Gastroesophageal sphincter (tissue), 4 donors: ENCODE results near the gene PFKFB2. TPM values are rescaled to one million over a fixed set of nuclear protein-coding genes. Genes with fewer than 3 reads are reported as not detected.

Source experiments
- ATAC-seq: fragments of 150-250 bp; one replicate; pipeline ENCODE4 v1.9.1; 2016; ENCODE audit warnings: mild to moderate bottlenecking, moderate library complexity
- H3K27ac ChIP-seq, 4 donors: fragments of 200-600 bp; sonication (generic) in 3 of 4; 1 replicate in 3 of 4; 2 replicates in 1 of 4; pipeline ENCODE4 v1.5.1; 2016 to 2019
- H3K27me3 ChIP-seq: fragments of 200-600 bp; sonication (generic); one replicate; pipeline ENCODE4 v1.5.1; 2019
- H3K36me3 ChIP-seq, 2 donors: fragments of 200-600 bp; sonication (generic); one replicate each; pipeline ENCODE4 v1.5.1; 2019; ENCODE audit warnings: control low read depth in 1 of 2
- H3K4me1 ChIP-seq, 3 donors: fragments of 200-600 bp; sonication (generic); 1 replicate in 2 of 3; 2 replicates in 1 of 3; pipeline ENCODE4 v1.5.1; 2016 to 2019; ENCODE audit warnings: control low read depth in 2 of 3
- H3K4me3 ChIP-seq, 2 donors: fragments of 200-600 bp; sonication (generic); one replicate each; pipeline ENCODE4 v1.5.1; 2019; ENCODE audit warnings: mild to moderate bottlenecking in 1 of 2, moderate library complexity in 1 of 2
- H3K9me3 ChIP-seq, 3 donors: fragments of 200-600 bp; sonication (generic); one replicate each; pipeline ENCODE4 v1.5.1; 2017 to 2019; ENCODE audit warnings: control low read depth in 2 of 3
- CTCF ChIP-seq, 4 experiments: fragments of 200-600 bp in 2 of 4; fragments of 450-650 bp in 2 of 4; sonication (generic) in 1 of 4; IDR thresholded peaks; one replicate each; pipeline ENCODE4 v1.5.1; 2017 to 2019; ENCODE audit warnings: antibody characterized with exemption in 4 of 4, mild to moderate bottlenecking in 2 of 4, moderate library complexity in 2 of 4
- EP300 ChIP-seq: sonication (generic); formaldehyde crosslinking; IDR thresholded peaks from one replicate; pipeline ENCODE4 v1.6.1; 2017; ENCODE audit warnings: antibody characterized with exemption, mild to moderate bottlenecking
- POLR2A ChIP-seq, 2 donors: fragments of 450-650 bp; IDR thresholded peaks; one replicate each; pipeline ENCODE4 v1.6.1; 2017; ENCODE audit warnings: antibody characterized with exemption in 2 of 2, mild to moderate bottlenecking in 2 of 2, moderate library complexity in 1 of 2
- POLR2AphosphoS5 ChIP-seq: sonication (generic); formaldehyde crosslinking; IDR thresholded peaks from one replicate; pipeline ENCODE4 v1.6.1; 2017; ENCODE audit warnings: antibody characterized with exemption
- WGBS, 2 donors: methylation state at CpG; one replicate each; pipeline ENCODE4 v1.1.5; 2018; ENCODE audit warnings: low coverage in 1 of 2; 5-methylcytosine and 5-hydroxymethylcytosine counted together
- total RNA-seq, 4 donors: library from RNA; depleted of rRNA; stranded (reverse); fragments of >200 nt; gene quantifications; one replicate each; pipeline ENCODE4 v1.1.0, GENCODE V29; 2016

Gene PFKFB2
- total RNA-seq, 4 donors from 2014 or later, result 3.4 to 6.7 (median 5.3) TPM

- WGBS, 2 donors, result 86% methylated on average over 1 of the region's 1 CpG; no CpG with 5 or more reads in 1 of the 2 donors
- no peaks in the 10 kb centered on the region for H3K9me3 ChIP-seq
- no peak overlapping the region for H3K4me3 ChIP-seq
- no peak for ATAC-seq
- peaks cover 0 to 69% of the 10 kb centered on the region in 2 donors for H3K36me3 ChIP-seq
- TF ChIP-seq EP300 (no peak), POLR2AphosphoS5 (no peak), POLR2A (IDR thresholded peaks at IDR 0.05) (no peak), CTCF (IDR thresholded peaks at IDR 0.05) (no peak)
- H3K27ac ChIP-seq, result no peak overlapping the region
- no peaks in the 10 kb centered on the region for H3K4me1 ChIP-seq
- H3K27me3 ChIP-seq, result no peaks in the 10 kb centered on the region
These were observed 9.0 kb downstream of the PFKFB2 start for GRCh38 chr1:207062058-207062457.

- WGBS, 2 donors, result 89% methylated on average over 4 of the region's 5 CpGs; no CpG with 5 or more reads in 1 of the 2 donors
- ATAC-seq, result no peak
- Histone ChIP-seq H3K36me3 (peaks cover 0 to 79% of the 10 kb centered on the region in 2 donors), H3K9me3 (no peaks in the 10 kb centered on the region), H3K27ac (no peak overlapping the region), H3K4me3 (no peak overlapping the region), H3K4me1 (no peaks in the 10 kb centered on the region), H3K27me3 (no peaks in the 10 kb centered on the region)
- TF ChIP-seq POLR2AphosphoS5, result no peak
- no peak for TF ChIP-seq POLR2A (IDR thresholded peaks at IDR 0.05)
- no peak for TF ChIP-seq EP300
- TF ChIP-seq CTCF (IDR thresholded peaks at IDR 0.05), result no peak
These were observed 9.9 kb downstream of the PFKFB2 start for GRCh38 chr1:207063014-207063413.

GRCh38 chr1:207064561-207064960 is 11.5 kb downstream of the PFKFB2 start:
- Histone ChIP-seq H3K4me1 (no peaks in the 10 kb centered on the region), H3K27me3 (no peaks in the 10 kb centered on the region), H3K9me3 (no peaks in the 10 kb centered on the region), H3K27ac (no peak overlapping the region), H3K36me3 (peaks cover 0 to 94% of the 10 kb centered on the region in 2 donors), H3K4me3 (no peak overlapping the region)
- 80% methylated on average over 6 of the region's 8 CpGs; no CpG with 5 or more reads in 1 of the 2 donors for WGBS, 2 donors
- TF ChIP-seq EP300, result no peak
- no peak for TF ChIP-seq POLR2A (IDR thresholded peaks at IDR 0.05)
- TF ChIP-seq CTCF (IDR thresholded peaks at IDR 0.05), result no peak
- no peak for TF ChIP-seq POLR2AphosphoS5
- ATAC-seq, result no peak

- Histone ChIP-seq H3K27me3 (no peaks in the 10 kb centered on the region), H3K27ac (no peak overlapping the region), H3K4me1 (no peaks in the 10 kb centered on the region), H3K9me3 (no peaks in the 10 kb centered on the region), H3K36me3 (peaks cover 0 to 98% of the 10 kb centered on the region in 2 donors), H3K4me3 (no peak overlapping the region)
- ATAC-seq, result no peak
- 48 to 51% methylated on average over 3 of the region's 3 CpGs for WGBS, 2 donors
- no peak for TF ChIP-seq EP300
- TF ChIP-seq POLR2AphosphoS5, result no peak
- no peak for TF ChIP-seq CTCF (IDR thresholded peaks at IDR 0.05)
- no peak for TF ChIP-seq POLR2A (IDR thresholded peaks at IDR 0.05)
These were observed 14.1 kb downstream of the PFKFB2 start for GRCh38 chr1:207067185-207067584.

GRCh38 chr1:207067665-207068064 is 14.6 kb downstream of the PFKFB2 start:
- no peaks in the 10 kb centered on the region for H3K27me3 ChIP-seq
- H3K27ac ChIP-seq, result no peak overlapping the region
- TF ChIP-seq EP300 (no peak), POLR2AphosphoS5 (no peak), CTCF (IDR thresholded peaks at IDR 0.05) (no peak), POLR2A (IDR thresholded peaks at IDR 0.05) (no peak)
- no peaks in the 10 kb centered on the region for H3K9me3 ChIP-seq
- H3K36me3 ChIP-seq, result peaks cover 0 to 98% of the 10 kb centered on the region in 2 donors
- H3K4me3 ChIP-seq, result no peak overlapping the region
- ATAC-seq, result no peak
- no peaks in the 10 kb centered on the region for H3K4me1 ChIP-seq
- WGBS, 2 donors, result 85 to 92% methylated on average over 3 to 4 of the region's 5 CpGs
